H9 (cell line): ENCODE results near the gene ZNF319. TPM values are rescaled to one million over a fixed set of nuclear protein-coding genes. Genes with fewer than 3 reads are reported as not detected.

ENCODE experiments used
- DNase-seq: peaks from one replicate; pipeline ENCODE4 v3.0.0-alpha.2; 2017
- H2AFZ ChIP-seq: one replicate; pipeline ENCODE4 v1.6.1; 2013; ENCODE audit warnings: mild to moderate bottlenecking, low read length, control low read depth, moderate library complexity
- H2AK5ac ChIP-seq: 2 replicates; pipeline ENCODE4 v1.6.1; 2013; ENCODE audit warnings: low read length, control low read depth, mixed read lengths; ENCODE audit not compliant: insufficient read length
- H2BK120ac ChIP-seq: one replicate; pipeline ENCODE4 v1.6.1; 2013; ENCODE audit warnings: low read depth, mild to moderate bottlenecking, low read length, control low read depth, inconsistent platforms; ENCODE audit not compliant: poor library complexity, severe bottlenecking
- H2BK12ac ChIP-seq: 2 replicates; pipeline ENCODE4 v1.6.1; 2013; ENCODE audit warnings: low read length, control low read depth, mixed read lengths, low read depth; ENCODE audit not compliant: insufficient read length
- H2BK15ac ChIP-seq: 2 replicates; pipeline ENCODE4 v1.6.1; 2013; ENCODE audit warnings: low read depth, low read length, control low read depth
- H2BK20ac ChIP-seq: one replicate; pipeline ENCODE4 v1.6.1; 2013; ENCODE audit warnings: low read depth, mild to moderate bottlenecking, low read length, control low read depth, inconsistent platforms; ENCODE audit not compliant: poor library complexity, severe bottlenecking
- H2BK5ac ChIP-seq: 2 replicates; pipeline ENCODE4 v1.6.1; 2013; ENCODE audit warnings: low read length, control low read depth, mixed read lengths; ENCODE audit not compliant: insufficient read length
- H3K14ac ChIP-seq: 2 replicates; pipeline ENCODE4 v1.6.1; 2013; ENCODE audit warnings: low read length, control low read depth; ENCODE audit not compliant: insufficient read depth
- H3K18ac ChIP-seq: 2 replicates; pipeline ENCODE4 v1.6.1; 2013; ENCODE audit warnings: low read depth, mild to moderate bottlenecking, mixed read lengths, low read length, control low read depth; ENCODE audit not compliant: insufficient read length
- H3K23ac ChIP-seq: 2 replicates; pipeline ENCODE4 v1.6.1; 2013; ENCODE audit warnings: low read length, control low read depth, mixed read lengths, low read depth; ENCODE audit not compliant: insufficient read length
- H3K23me2 ChIP-seq: 2 replicates; pipeline ENCODE4 v1.6.1; 2013; ENCODE audit warnings: low read depth, mild to moderate bottlenecking, mixed read lengths, low read length, control low read depth; ENCODE audit not compliant: insufficient read length, poor library complexity, severe bottlenecking
- H3K27ac ChIP-seq: 2 replicates; pipeline ENCODE4 v1.5.1; 2013; ENCODE audit warnings: low read length, control low read depth, mixed read lengths, low read depth; ENCODE audit not compliant: insufficient read length
- H3K27me3 ChIP-seq: 2 replicates; pipeline ENCODE4 v1.6.1; 2013; ENCODE audit warnings: low read length, control low read depth, inconsistent platforms; ENCODE audit not compliant: insufficient read depth
- H3K4ac ChIP-seq: 2 replicates; pipeline ENCODE4 v1.6.1; 2013; ENCODE audit warnings: low read depth, mild to moderate bottlenecking, control low read depth, inconsistent platforms, low read length, moderate library complexity
- H3K4me1 ChIP-seq: 2 replicates; pipeline ENCODE4 v1.6.1; 2013; ENCODE audit warnings: low read length, control low read depth, inconsistent platforms; ENCODE audit not compliant: insufficient read depth
- H3K4me2 ChIP-seq: 2 replicates; pipeline ENCODE4 v1.6.1; 2013; ENCODE audit warnings: low read length, control low read depth, mixed read lengths; ENCODE audit not compliant: insufficient read length, insufficient read depth
- H3K56ac ChIP-seq: 2 replicates; pipeline ENCODE4 v1.6.1; 2013; ENCODE audit warnings: low read depth, mild to moderate bottlenecking, mixed read lengths, low read length, control low read depth; ENCODE audit not compliant: insufficient read length
- H3K79me1 ChIP-seq: 2 replicates; pipeline ENCODE4 v1.6.1; 2013; ENCODE audit warnings: low read depth, mild to moderate bottlenecking, moderate library complexity, low read length, control low read depth, inconsistent platforms; ENCODE audit not compliant: insufficient read depth, poor library complexity, severe bottlenecking
- H3K79me2 ChIP-seq: 2 replicates; pipeline ENCODE4 v1.6.1; 2013; ENCODE audit warnings: low read length, control low read depth, inconsistent platforms; ENCODE audit not compliant: insufficient read depth
- H3K9ac ChIP-seq: 2 replicates; pipeline ENCODE4 v1.6.1; 2013; ENCODE audit warnings: low read length, control low read depth, mixed read lengths; ENCODE audit not compliant: insufficient read length; ENCODE audit errors: extremely low read depth
- H3K9me3 ChIP-seq: one replicate; pipeline ENCODE4 v1.6.1; 2013; ENCODE audit warnings: low read depth, low read length, inconsistent platforms; ENCODE audit not compliant: control insufficient read depth
- H3T11ph ChIP-seq: one replicate; pipeline ENCODE4 v1.6.1; 2013; ENCODE audit warnings: mild to moderate bottlenecking, low read length, control low read depth, inconsistent platforms
- H4K20me1 ChIP-seq: one replicate; pipeline ENCODE4 v1.6.1; 2013; ENCODE audit not compliant: control insufficient read depth, insufficient read length, insufficient read depth
- H4K5ac ChIP-seq: 2 replicates; pipeline ENCODE4 v1.6.1; 2013; ENCODE audit warnings: low read depth, mild to moderate bottlenecking, mixed read lengths, low read length, control low read depth; ENCODE audit not compliant: insufficient read length
- H4K8ac ChIP-seq: replicated peaks from 2 replicates; pipeline ENCODE4 v1.6.1; 2013; ENCODE audit warnings: low read length, control low read depth, mixed read lengths, low read depth; ENCODE audit not compliant: insufficient read length
- H4K91ac ChIP-seq: 2 replicates; pipeline ENCODE4 v1.6.1; 2013; ENCODE audit warnings: low read depth, mild to moderate bottlenecking, moderate library complexity, mixed read lengths, low read length, control low read depth; ENCODE audit not compliant: insufficient read length
- H3K27ac Mint-ChIP-seq, 3 experiments: 2 replicates in 2 of 3; 3 replicates in 1 of 3; pipeline ENCODE4 v1.8.0; 2020 to 2021; ENCODE audit warnings: mixed read lengths in 3 of 3, mild to moderate bottlenecking in 1 of 3, moderate library complexity in 1 of 3
- H3K27me3 Mint-ChIP-seq: 2 replicates; pipeline ENCODE4 v1.8.0; 2021; ENCODE audit warnings: low read depth, mild to moderate bottlenecking, moderate library complexity, mixed read lengths
- H3K36me3 Mint-ChIP-seq, 3 experiments: 2 replicates in 2 of 3; 3 replicates in 1 of 3; pipeline ENCODE4 v1.8.0; 2020 to 2021; ENCODE audit warnings: low read depth in 3 of 3, mixed read lengths in 3 of 3; ENCODE audit not compliant: insufficient read depth in 1 of 3
- H3K4me1 Mint-ChIP-seq, 2 experiments: 2 replicates each; pipeline ENCODE4 v1.8.0; 2020; ENCODE audit warnings: mixed read lengths in 2 of 2
- H3K4me3 Mint-ChIP-seq, 2 experiments: 2 replicates in 1 of 2; 3 replicates in 1 of 2; pipeline ENCODE4 v1.8.0; 2020 to 2021; ENCODE audit warnings: mild to moderate bottlenecking in 2 of 2, mixed read lengths in 2 of 2, moderate library complexity in 1 of 2
- H3K9me3 Mint-ChIP-seq, 2 experiments: 2 replicates in 1 of 2; 3 replicates in 1 of 2; pipeline ENCODE4 v1.8.0; 2020; ENCODE audit warnings: mild to moderate bottlenecking in 2 of 2, mixed read lengths in 2 of 2, moderate library complexity in 1 of 2
- CTCF ChIP-seq: fragments of 200-600 bp; sonication (generic); conservative IDR thresholded peaks from 3 replicates; pipeline ENCODE4 v1.8.0; 2021; ENCODE audit warnings: antibody characterized with exemption, mild to moderate bottlenecking
- WGBS: extraction: QIAGEN DNeasy Blood & Tissue Kit; methylation state at CpG from one replicate; pipeline ENCODE4 v1.1.7; 2013; ENCODE audit warnings: missing lambda C conversion rate, low lambda C conversion rate, mixed read lengths; ENCODE audit not compliant: insufficient read length; ENCODE audit errors: extremely low coverage; 5-methylcytosine and 5-hydroxymethylcytosine counted together
- total RNA-seq: library from RNA; stranded (reverse); gene quantifications from 2 replicates; pipeline ENCODE4 v1.2.1, GENCODE V29; 2021

ZNF319 gene
- total RNA-seq, 1 experiment from 2014 or later, result 5.6 TPM

DNA sequence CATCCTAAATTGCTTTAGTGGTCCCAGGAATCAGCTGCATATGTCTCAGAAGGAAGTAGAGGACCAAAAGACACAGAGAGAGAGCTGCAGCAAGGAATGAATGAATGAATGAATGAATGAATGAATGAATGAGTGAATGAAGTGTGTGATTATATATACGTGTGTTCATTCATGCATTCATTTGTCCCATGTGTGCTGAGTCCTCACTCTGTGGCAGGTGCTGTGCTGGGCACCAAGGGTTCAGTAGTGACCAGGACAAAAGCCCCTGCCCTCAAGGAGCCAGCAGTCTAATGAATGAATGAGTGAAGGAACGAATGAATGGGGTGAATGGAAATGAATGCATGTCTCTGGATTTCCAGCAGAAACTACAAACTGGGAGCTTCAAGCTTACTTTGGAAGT is 38.9 kb downstream of the ZNF319 start:
- Histone ChIP-seq H2BK12ac (no peak overlapping the region), H3T11ph (no peak overlapping the region), H3K14ac (no peak overlapping the region), H3K27ac (no peak overlapping the region), H4K8ac (no peak overlapping the region), H3K4ac (no peak overlapping the region), H2AFZ (no peak overlapping the region), H4K5ac (no peak overlapping the region), H2BK120ac (no peak overlapping the region), H3K23me2 (no peaks in the 10 kb centered on the region), H2BK5ac (no peak overlapping the region), H3K56ac (no peak overlapping the region), H2BK20ac (no peak overlapping the region), H3K9ac (no peak overlapping the region), H4K91ac (no peak overlapping the region), H3K23ac (no peak overlapping the region), H3K79me2 (no peaks in the 10 kb centered on the region), H3K9me3 (no peaks in the 10 kb centered on the region), H3K4me2 (no peak overlapping the region), H3K18ac (no peak overlapping the region), H4K20me1 (no peaks in the 10 kb centered on the region), H3K27me3 (no peaks in the 10 kb centered on the region; the same call in 1 of the 2 replicates), H3K4me1 (no peaks in the 10 kb centered on the region), H3K79me1 (no peaks in the 10 kb centered on the region), H2AK5ac (no peak overlapping the region), H2BK15ac (no peak overlapping the region)
- DNase-seq, result no peak
- H3K4me1 Mint-ChIP-seq, result peaks cover 16 to 26% of the 10 kb centered on the region in 2 experiments; a peak in 3 of 4 replicates
- peak overlapping the region in 1 of 3 experiments; percentile 50; a peak in 1 of 7 replicates for H3K27ac Mint-ChIP-seq
- no CpG with 5 or more reads among the region's 2 CpGs for WGBS
- no peaks in the 10 kb centered on the region for H3K9me3 Mint-ChIP-seq
- H3K36me3 Mint-ChIP-seq, result no peaks in the 10 kb centered on the region
- H3K27me3 Mint-ChIP-seq, result no peaks in the 10 kb centered on the region; the same call in 1 of the 2 replicates
- no peak for TF ChIP-seq CTCF
- H3K4me3 Mint-ChIP-seq, result no peak overlapping the region
